A549 (cell line): ENCODE data around the gene SHQ1. TPM values are rescaled to one million over a fixed set of nuclear protein-coding genes. Genes with fewer than 3 reads are reported as not detected.

ENCODE experiments used
- ATAC-seq, 2 experiments: fragments of 200-7000 bp in 1 of 2; fragments of >200 bp in 1 of 2; cut with Nextera tagmentation in 1 of 2; cut with Tn5 transposase in 1 of 2; 3 replicates each; pipeline versions ENCODE4 v1.8.0 to v1.9.1; 2018 to 2020; ENCODE audit warnings: mild to moderate bottlenecking in 1 of 2, moderate library complexity in 1 of 2
- CTCF ChIA-PET: fragments of 300-600 bp; sonication (Branson Sonifier 250); formaldehyde crosslinking; extraction: SDS; loops from one replicate; lab custom pipeline; 2021; ENCODE audit warnings: antibody characterized with exemption, inconsistent platforms; lab: Yijun Ruan, JAX
- POLR2A ChIA-PET: fragments of 350-600 bp; formaldehyde crosslinking; extraction: SDS; loops from one replicate; lab custom pipeline; 2021; ENCODE audit warnings: antibody characterized with exemption, inconsistent platforms; lab: Yijun Ruan, JAX
- DNase-seq, 2 experiments: peaks; one replicate each; pipeline versions ENCODE4 v3.0.0 to v3.0.0-alpha.2; 2011 to 2016; ENCODE audit warnings: low read depth in 1 of 2, low spot score in 1 of 2
- FAIRE-seq: peaks from 2 replicates; lab custom pipeline; 2011; peaks lifted over from hg19 to GRCh38; lab: Jason Lieb, UNC
- H3K27ac ChIP-seq, 2 experiments: fragments of >200 bp; sonication (Bioruptor Twin); formaldehyde crosslinking; 3 replicates each; pipeline ENCODE4 v1.5.1; 2016 to 2017
- H3K4me1 ChIP-seq: fragments of >200 bp; sonication (Bioruptor Twin); formaldehyde crosslinking; 3 replicates; pipeline ENCODE4 v1.6.1; 2016
- H3K4me2 ChIP-seq: fragments of >200 bp; sonication (Bioruptor Twin); formaldehyde crosslinking; 3 replicates; pipeline ENCODE4 v1.6.1; 2016
- H3K4me3 ChIP-seq: fragments of >200 bp; sonication (Bioruptor Twin); formaldehyde crosslinking; 3 replicates; pipeline ENCODE4 v1.5.1; 2016
- H3K9me3 ChIP-seq: fragments of >200 bp; sonication (Bioruptor Twin); formaldehyde crosslinking; 3 replicates; pipeline ENCODE4 v1.6.1; 2016
- CBX2 ChIP-seq: fragments of 200-600 bp; sonication (generic); IDR thresholded peaks from 2 replicates; pipeline ENCODE4 v1.6.1; 2016; ENCODE audit warnings: low read depth, mild to moderate bottlenecking, borderline replicate concordance
- CBX8 ChIP-seq: fragments of 200-600 bp; sonication (generic); IDR thresholded peaks from 2 replicates; pipeline ENCODE4 v1.6.1; 2016
- ESRRA ChIP-seq: fragments of 150-350 bp; IDR thresholded peaks from 2 replicates; pipeline ENCODE4 v1.6.1; 2014; ENCODE audit warnings: mild to moderate bottlenecking, low read length, borderline replicate concordance
- FOXS1 ChIP-seq: fragments of 250-450 bp; sonication (Bioruptor Pico); IDR thresholded peaks from 2 replicates; pipeline ENCODE4 v1.5.0; 2020; ENCODE audit warnings: mild to moderate bottlenecking, moderate library complexity
- HDAC2 ChIP-seq: fragments of 200-600 bp; sonication (generic); IDR thresholded peaks from 2 replicates; pipeline ENCODE4 v1.6.1; 2016
- HOXB5 ChIP-seq: fragments of 250-450 bp; sonication (Bioruptor Pico); IDR thresholded peaks from 2 replicates; pipeline ENCODE4 v1.5.0; 2020; ENCODE audit warnings: mild to moderate bottlenecking, moderate library complexity
- JUN ChIP-seq, 2 experiments: fragments of >200 bp; sonication (Bioruptor Twin); formaldehyde crosslinking; IDR thresholded peaks; 2 replicates in 1 of 2; 3 replicates in 1 of 2; pipeline ENCODE4 v1.6.1; 2016 to 2017
- MYC ChIP-seq: IDR thresholded peaks from 2 replicates; pipeline ENCODE4 v1.6.1; 2012; ENCODE audit warnings: mild to moderate bottlenecking, inconsistent platforms, low read length, improper control_type of control experiment, borderline replicate concordance
- PHF8 ChIP-seq: fragments of 200-600 bp; sonication (generic); IDR thresholded peaks from 2 replicates; pipeline ENCODE4 v1.6.1; 2016; ENCODE audit warnings: low read depth, mild to moderate bottlenecking, antibody characterized with exemption, moderate library complexity, borderline replicate concordance
- POLR2A ChIP-seq: IDR thresholded peaks from 2 replicates; pipeline ENCODE4 v1.6.1; 2012; ENCODE audit warnings: mild to moderate bottlenecking, low read length
- RCOR1 ChIP-seq: fragments of 150-350 bp; IDR thresholded peaks from 2 replicates; pipeline ENCODE4 v1.6.1; 2014; ENCODE audit warnings: antibody characterized with exemption, low read length, low read depth
- RNF2 ChIP-seq: fragments of 200-600 bp; sonication (generic); IDR thresholded peaks from 2 replicates; pipeline ENCODE4 v1.6.1; 2016; ENCODE audit warnings: low read depth, mild to moderate bottlenecking, antibody characterized with exemption, moderate library complexity, borderline replicate concordance
- TFCP2L1 ChIP-seq: fragments of 250-450 bp; sonication (Bioruptor Pico); IDR thresholded peaks from 2 replicates; pipeline ENCODE4 v1.5.0; 2021; ENCODE audit warnings: mild to moderate bottlenecking
- ZNF302 ChIP-seq: fragments of 250-450 bp; sonication (Bioruptor Pico); IDR thresholded peaks from 2 replicates; pipeline ENCODE4 v1.9.0; 2021; ENCODE audit warnings: inconsistent platforms, mild to moderate bottlenecking, moderate library complexity
- WGBS: methylation state at CpG from one replicate; pipeline ENCODE4 v1.1.6; 2017; ENCODE audit errors: missing lambda C conversion rate; 5-methylcytosine and 5-hydroxymethylcytosine counted together
- polyA minus RNA-seq: library from RNA; depleted of rRNA, polyadenylated mRNA; stranded (reverse); fragments of >200 nt; gene quantifications from 2 replicates; pipeline ENCODE4 v1.2.3, GENCODE V29; 2011; rRNA and poly(A)+ RNA removed
- polyA plus RNA-seq, 4 experiments: library from polyadenylated mRNA; depleted of rRNA in 3 of 4; stranded (reverse); fragments of >200 nt; fragmentation: RNase III in 1 of 4; extraction: RNeasy Plus Mini Kit Qiagen cat#74134 plus additional on column Dnase treatment in 1 of 4; gene quantifications; 2 replicates in 3 of 4; 3 replicates in 1 of 4; pipeline ENCODE4 v1.2.3, GENCODE V29; 2011 to 2017
- TF ChIP-seq, protein P1 (sequence below): fragments of >200 bp; sonication (Bioruptor Twin); formaldehyde crosslinking; IDR thresholded peaks from 3 replicates; pipeline ENCODE4 v1.6.1; 2016
- TF ChIP-seq, protein P2 (sequence below): fragments of >200 bp; sonication (Bioruptor Twin); formaldehyde crosslinking; IDR thresholded peaks from 3 replicates; pipeline ENCODE4 v1.5.1; 2016
- TF ChIP-seq, protein P3 (sequence below): fragments of 250-450 bp; sonication (Bioruptor Pico); IDR thresholded peaks from 2 replicates; pipeline ENCODE4 v1.5.0; 2020; ENCODE audit warnings: low read depth, mild to moderate bottlenecking, moderate library complexity
- TF ChIP-seq, protein P4 (sequence below): IDR thresholded peaks from 2 replicates; pipeline ENCODE4 v1.6.1; 2012; ENCODE audit warnings: low read depth, borderline replicate concordance
- TF ChIP-seq, protein P5 (sequence below): IDR thresholded peaks from 2 replicates; pipeline ENCODE4 v1.6.1; 2012

SHQ1 gene
- polyA plus RNA-seq (2011; rRNA removed) (19.5 and 22.2 TPM in 2 replicates), polyA plus RNA-seq (2017; fragmentation: RNase III; extraction: RNeasy Plus Mini Kit Qiagen cat#74134 plus additional on column Dnase treatment) (16.4 to 18.0 TPM (median 17.1 TPM) in 3 replicates), polyA minus RNA-seq (8.4 and 9.3 TPM in 2 replicates)
- polyA plus RNA-seq (2012; cell fraction: cytosol; rRNA removed) = 7.1 and 8.2 TPM in 2 replicates
- 4.2 and 7.1 TPM in 2 replicates for polyA plus RNA-seq (2012; cell fraction: nucleus; rRNA removed)

DNA sequence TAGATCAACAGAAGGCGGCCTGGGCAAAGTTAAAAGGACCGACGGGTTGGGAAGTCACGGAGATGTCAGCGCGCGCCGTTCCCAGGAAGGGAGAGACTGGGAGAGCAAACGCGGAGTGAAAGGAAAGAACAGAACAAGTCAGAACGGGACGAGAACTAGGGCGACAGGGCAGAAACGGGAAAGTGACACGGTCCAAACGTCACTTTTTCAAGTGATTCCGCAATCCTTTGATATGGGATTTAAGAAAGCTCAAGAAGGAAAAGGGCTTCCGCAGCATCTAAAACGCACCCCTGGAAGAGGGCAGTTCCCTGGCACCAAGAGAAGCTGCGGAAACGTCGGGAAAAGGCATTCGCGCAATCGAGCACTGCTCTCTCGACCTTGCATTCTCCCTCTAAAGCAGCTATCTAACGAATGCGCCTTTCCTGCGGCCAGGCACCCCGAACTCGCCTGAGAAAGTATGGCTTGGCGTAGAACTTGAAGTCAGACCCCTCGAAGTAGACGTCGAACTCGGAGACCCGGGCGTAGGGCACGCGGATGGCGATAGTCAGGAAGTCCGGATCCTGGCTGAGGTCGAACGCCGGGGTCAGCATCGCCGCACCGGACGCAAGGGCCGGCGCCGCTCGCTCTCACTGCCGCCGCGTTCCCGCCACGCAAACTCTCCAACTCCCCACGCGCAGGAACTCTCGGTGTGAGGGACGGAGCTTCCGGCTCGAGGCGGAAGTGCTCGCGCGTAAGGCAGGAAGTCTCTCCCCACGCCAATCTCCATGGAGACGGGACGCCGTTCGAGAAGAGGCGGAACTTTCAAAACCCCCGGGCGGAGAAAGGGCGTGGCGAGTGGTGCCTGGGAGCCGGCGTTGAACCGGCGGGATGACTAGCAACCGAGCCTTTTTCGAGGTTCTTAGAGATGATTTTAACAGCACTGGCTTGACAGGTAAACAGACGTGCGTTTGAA lies at the start of gene SHQ1:
Gene SHQ1 (minus strand): TSS at position 695 of the 952 bp plus-strand sequence. CDS start 105 bp downstream, at position 590.
- H3K27ac ChIP-seq = peak within 1 kb of the TSS; percentile 74 to 91
- H3K4me1 ChIP-seq = peaks cover 31% of the 10 kb centered on the region
- DNase-seq (peak; percentile 84 to 92), ATAC-seq (peak; percentile 98)
- peak within 1 kb of the TSS; percentile 80 for H3K4me3 ChIP-seq
- POLR2A ChIA-PET = no interaction called here
- under 1% methylated on average over 40 of the region's 86 CpGs for WGBS
- TF ChIP-seq, protein P1, sequence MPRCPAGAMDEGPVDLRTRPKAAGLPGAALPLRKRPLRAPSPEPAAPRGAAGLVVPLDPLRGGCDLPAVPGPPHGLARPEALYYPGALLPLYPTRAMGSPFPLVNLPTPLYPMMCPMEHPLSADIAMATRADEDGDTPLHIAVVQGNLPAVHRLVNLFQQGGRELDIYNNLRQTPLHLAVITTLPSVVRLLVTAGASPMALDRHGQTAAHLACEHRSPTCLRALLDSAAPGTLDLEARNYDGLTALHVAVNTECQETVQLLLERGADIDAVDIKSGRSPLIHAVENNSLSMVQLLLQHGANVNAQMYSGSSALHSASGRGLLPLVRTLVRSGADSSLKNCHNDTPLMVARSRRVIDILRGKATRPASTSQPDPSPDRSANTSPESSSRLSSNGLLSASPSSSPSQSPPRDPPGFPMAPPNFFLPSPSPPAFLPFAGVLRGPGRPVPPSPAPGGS = 0 out of 3 replicates have a peak, but pooled peaks have one; percentile 54
- TF ChIP-seq TFCP2L1 (CRISPR knock-in tag) (no peak), ESRRA (no peak), PHF8 (peak; percentile 84), RNF2 (peak; percentile 94; the same call in 1 of the 2 replicates), JUN (IDR thresholded peaks at IDR 0.05) (peak in 1 of 2 experiments; percentile 61; a peak in 2 of 5 replicates), FOXS1 (CRISPR knock-in tag) (peak; percentile 58; the same call in 1 of the 2 replicates), HOXB5 (CRISPR knock-in tag) (peak; percentile 85), HDAC2 (peak; percentile 63; the same call in 1 of the 2 replicates), RCOR1 (no peak), ZNF302 (CRISPR knock-in tag) (no peak), POLR2A (peak; percentile 88), CBX8 (no peak)
- TF ChIP-seq, protein P2, sequence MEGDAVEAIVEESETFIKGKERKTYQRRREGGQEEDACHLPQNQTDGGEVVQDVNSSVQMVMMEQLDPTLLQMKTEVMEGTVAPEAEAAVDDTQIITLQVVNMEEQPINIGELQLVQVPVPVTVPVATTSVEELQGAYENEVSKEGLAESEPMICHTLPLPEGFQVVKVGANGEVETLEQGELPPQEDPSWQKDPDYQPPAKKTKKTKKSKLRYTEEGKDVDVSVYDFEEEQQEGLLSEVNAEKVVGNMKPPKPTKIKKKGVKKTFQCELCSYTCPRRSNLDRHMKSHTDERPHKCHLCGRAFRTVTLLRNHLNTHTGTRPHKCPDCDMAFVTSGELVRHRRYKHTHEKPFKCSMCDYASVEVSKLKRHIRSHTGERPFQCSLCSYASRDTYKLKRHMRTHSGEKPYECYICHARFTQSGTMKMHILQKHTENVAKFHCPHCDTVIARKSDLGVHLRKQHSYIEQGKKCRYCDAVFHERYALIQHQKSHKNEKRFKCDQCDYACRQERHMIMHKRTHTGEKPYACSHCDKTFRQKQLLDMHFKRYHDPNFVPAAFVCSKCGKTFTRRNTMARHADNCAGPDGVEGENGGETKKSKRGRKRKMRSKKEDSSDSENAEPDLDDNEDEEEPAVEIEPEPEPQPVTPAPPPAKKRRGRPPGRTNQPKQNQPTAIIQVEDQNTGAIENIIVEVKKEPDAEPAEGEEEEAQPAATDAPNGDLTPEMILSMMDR = no peak
- TF ChIP-seq, protein P3, sequence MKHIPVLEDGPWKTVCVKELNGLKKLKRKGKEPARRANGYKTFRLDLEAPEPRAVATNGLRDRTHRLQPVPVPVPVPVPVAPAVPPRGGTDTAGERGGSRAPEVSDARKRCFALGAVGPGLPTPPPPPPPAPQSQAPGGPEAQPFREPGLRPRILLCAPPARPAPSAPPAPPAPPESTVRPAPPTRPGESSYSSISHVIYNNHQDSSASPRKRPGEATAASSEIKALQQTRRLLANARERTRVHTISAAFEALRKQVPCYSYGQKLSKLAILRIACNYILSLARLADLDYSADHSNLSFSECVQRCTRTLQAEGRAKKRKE (CRISPR knock-in tag) = 0 out of 2 replicates have a peak, but pooled peaks have one; percentile 62
- TF ChIP-seq, protein P4, sequence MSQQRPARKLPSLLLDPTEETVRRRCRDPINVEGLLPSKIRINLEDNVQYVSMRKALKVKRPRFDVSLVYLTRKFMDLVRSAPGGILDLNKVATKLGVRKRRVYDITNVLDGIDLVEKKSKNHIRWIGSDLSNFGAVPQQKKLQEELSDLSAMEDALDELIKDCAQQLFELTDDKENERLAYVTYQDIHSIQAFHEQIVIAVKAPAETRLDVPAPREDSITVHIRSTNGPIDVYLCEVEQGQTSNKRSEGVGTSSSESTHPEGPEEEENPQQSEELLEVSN = peak; percentile 97
- TF ChIP-seq, protein P5, sequence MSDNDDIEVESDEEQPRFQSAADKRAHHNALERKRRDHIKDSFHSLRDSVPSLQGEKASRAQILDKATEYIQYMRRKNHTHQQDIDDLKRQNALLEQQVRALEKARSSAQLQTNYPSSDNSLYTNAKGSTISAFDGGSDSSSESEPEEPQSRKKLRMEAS = peak; percentile 95
- TF ChIP-seq, all 56 proteins: peak for 11
- CTCF ChIA-PET = interaction anchor here (0.6 to 8.4 kb wide), 7 partner anchors 8 to 972 kb away, joined by 3 to 117 read pairs (median 4); partner anchors contain the start of gene GXYLT2
- peak within 1 kb of the TSS; percentile 99 for H3K4me2 ChIP-seq
- FAIRE-seq = no peak
- no peaks in the 10 kb centered on the region for H3K9me3 ChIP-seq

DNA sequence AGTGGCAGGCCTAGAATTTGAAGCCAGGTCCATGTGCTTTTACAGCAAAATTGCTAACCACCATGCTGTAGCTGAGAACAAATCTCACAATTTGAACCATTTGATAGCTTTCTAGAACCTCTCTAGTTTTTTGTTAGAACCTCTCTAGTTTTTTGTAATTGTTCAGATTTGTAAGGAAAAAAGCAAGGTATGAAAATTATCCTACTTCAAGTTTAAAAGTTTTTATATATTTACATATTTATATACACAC lies 49.4 kb upstream of the SHQ1 start:
- H3K9me3 ChIP-seq = no peaks in the 10 kb centered on the region
- no peak overlapping the region for H3K27ac ChIP-seq
- DNase-seq (no peak), FAIRE-seq (no peak), ATAC-seq (no peak)
- TF ChIP-seq CBX2 (no peak), MYC (no peak)
- peaks cover 10% of the 10 kb centered on the region; the same call in 2 of the 3 replicates for H3K4me1 ChIP-seq
- CTCF ChIA-PET = interaction anchor here (2.2 kb wide), 1 partner anchor 10 kb away, joined by 10 read pairs; the partner anchor contains the start of gene GXYLT2
- no peak overlapping the region for H3K4me2 ChIP-seq
- H3K4me3 ChIP-seq = no peak overlapping the region
- POLR2A ChIA-PET = no interaction called here
